ENCODE results near the gene BEST2. TPM values are rescaled to one million over a fixed set of nuclear protein-coding genes. Genes with fewer than 3 reads are reported as not detected.
A peak's percentile ranks its signal among the peaks of the same experiment; 100 is the strongest.

Gene BEST2
- total RNA-seq, 1 experiment from 2014 or later: 0.10 TPM

- ChIA-PET POLR2A (no interaction called here), CTCF (interaction anchor here (1.4 kb wide), 1 partner anchor 8 kb away, joined by 3 read pairs; no protein-coding TSS in a partner anchor), RAD21 (ENCODE audit: low non-redundant PET in 1 of 2, low total read pairs in 2 of 2, uncharacterized antibody in 2 of 2, unreplicated experiment in 2 of 2) (no interaction called here)
- DNase-seq (ENCODE audit: low read depth, low spot score): no peak
- H3K4me2 ChIP-seq (ENCODE audit: low read length): no peak overlapping the region
- no peaks in the 10 kb centered on the region for H3K9me2 ChIP-seq (ENCODE audit: insufficient read depth)
- no peaks in the 10 kb centered on the region; a peak in 1 of 4 replicates for H3K4me1 ChIP-seq (ENCODE audit: control insufficient read depth in 1 of 2, insufficient read depth in 2 of 2, low read length in 2 of 2)
- no peaks in the 10 kb centered on the region for H3K27me3 ChIP-seq (ENCODE audit: insufficient read depth, low read length)
- ATAC-seq: 0 out of 2 replicates have a peak, but pooled peaks have one; percentile 6
- no peak overlapping the region for H3K9ac ChIP-seq (ENCODE audit: low read length)
- no peak for TF ChIP-seq EGR1 (IDR thresholded peaks at IDR 0.05; ENCODE audit: low read depth)
- no peak for TF ChIP-seq REST (IDR thresholded peaks at IDR 0.05; ENCODE audit: low read depth)
- TF ChIP-seq CEBPB (IDR thresholded peaks at IDR 0.05; ENCODE audit: low read depth): no peak
- TF ChIP-seq SIN3A (IDR thresholded peaks at IDR 0.05; ENCODE audit: low read depth): no peak
- no peak for TF ChIP-seq ATF3 (IDR thresholded peaks at IDR 0.05)
- TF ChIP-seq TCF7L2 (IDR thresholded peaks at IDR 0.05; ENCODE audit: borderline replicate concordance, extremely low read depth, insufficient read depth, insufficient read length): no peak
- TF ChIP-seq ZFX (IDR thresholded peaks at IDR 0.05): no peak
- TF ChIP-seq CBX3 (IDR thresholded peaks at IDR 0.05; ENCODE audit: low read depth): no peak
- no peak for TF ChIP-seq SRF (IDR thresholded peaks at IDR 0.05; ENCODE audit: low read depth)
- H2AFZ ChIP-seq (ENCODE audit: low read depth, low read length, poor library complexity, severe bottlenecking): no peak overlapping the region
- H3K79me2 ChIP-seq (ENCODE audit: insufficient read depth, low read length): no peaks in the 10 kb centered on the region
- no peaks in the 10 kb centered on the region for H3K9me3 ChIP-seq (ENCODE audit: control insufficient read depth in 1 of 2, insufficient read depth in 1 of 2, low read depth in 1 of 2, low read length in 2 of 2)
- H3K27ac ChIP-seq (ENCODE audit: low read depth, low read length): no peak overlapping the region
- intact Hi-C loops (cut with micrococcal nuclease): no loop called here
- H3K36me3 ChIP-seq (ENCODE audit: control insufficient read depth in 1 of 2, insufficient read depth in 2 of 2, low read length in 2 of 2): peaks cover 3 to 22% of the 10 kb centered on the region in 2 experiments; a peak in 3 of 4 replicates
- no TSS peak for BruUV-seq (replicated peaks)
- no peaks in the 10 kb centered on the region for H4K20me1 ChIP-seq (ENCODE audit: insufficient read depth)
- no peak overlapping the region for H3K4me3 ChIP-seq (replicated peaks in 1 of 2; ENCODE audit: low read depth in 1 of 2, low read length in 2 of 2)
Observed at GRCh38 chr19:12748489-12748888, 3.1 kb upstream of the BEST2 start.

Measured in HCT116 (cell line).